GM18861 (cell line): ENCODE data around the gene STAC.
"Not testable (repeated sequence)": the region's sequence is repeated elsewhere in the genome, so short reads cannot be mapped to it uniquely, and the experiment has no call there.

ENCODE experiments used
- ATAC-seq: cut with Tn5 transposase; IDR thresholded peaks from one replicate; pipeline ENCODE4 v1.9.1; 2021; ENCODE audit not compliant: unreplicated experiment

The STAC gene

DNA sequence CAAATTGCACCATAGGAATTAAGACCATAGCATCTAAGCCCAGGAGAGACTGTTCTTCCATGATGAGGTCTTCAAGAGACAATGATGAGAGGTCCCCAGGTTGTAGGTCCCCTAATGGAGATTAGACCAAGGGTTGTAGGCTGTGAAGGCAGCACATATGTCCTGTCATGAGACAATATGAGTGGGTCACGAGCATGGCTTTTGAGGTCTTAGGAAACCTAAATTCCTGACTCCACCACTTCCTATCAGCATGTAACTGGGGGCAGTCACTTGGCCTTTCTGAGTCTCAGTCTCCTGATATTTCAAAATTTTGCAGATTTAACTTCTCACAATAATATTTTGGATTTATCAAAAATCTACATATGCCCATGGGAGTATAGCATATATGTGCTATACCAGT lies 31.3 kb downstream of the STAC start:
- no peak for ATAC-seq

DNA sequence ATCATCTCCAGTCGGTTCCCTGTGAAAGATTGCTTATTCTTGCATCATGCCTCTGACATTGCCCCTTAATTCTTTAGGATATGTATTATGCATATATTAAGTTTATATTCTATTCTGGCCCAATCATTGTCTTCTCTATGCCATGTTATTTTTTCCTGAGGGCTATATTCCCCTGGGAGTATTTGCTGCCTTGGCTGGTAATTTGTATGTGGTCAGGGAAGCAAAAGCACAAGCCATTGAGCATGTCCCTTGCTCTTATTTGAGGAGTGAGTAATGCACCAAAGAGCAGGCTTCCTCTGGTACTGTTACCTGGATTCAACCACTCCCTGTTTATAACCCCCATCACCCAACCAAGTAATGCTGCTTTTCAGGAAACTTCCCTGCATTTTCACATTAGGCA lies 36.3 kb downstream of the STAC start:
- no peak for ATAC-seq

DNA sequence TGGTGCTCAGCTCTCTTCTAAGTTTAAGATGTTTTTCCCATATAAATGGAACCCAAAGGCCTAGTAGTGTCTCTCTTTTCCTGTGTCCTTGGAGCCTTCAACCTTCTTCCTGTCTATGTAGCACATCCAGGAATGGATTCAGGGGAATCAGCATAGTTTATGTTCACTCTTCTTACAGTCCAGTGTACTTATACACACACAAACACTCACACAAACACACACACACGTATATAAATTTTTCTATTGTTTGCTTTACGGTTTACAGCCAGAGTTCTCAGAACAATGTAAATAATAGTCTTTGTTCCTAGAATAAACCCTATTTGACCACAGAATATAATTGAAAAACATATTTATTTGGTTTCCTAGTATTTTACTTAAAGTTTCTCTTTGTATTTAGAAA lies 36.9 kb downstream of the STAC start:
- no peak for ATAC-seq

DNA sequence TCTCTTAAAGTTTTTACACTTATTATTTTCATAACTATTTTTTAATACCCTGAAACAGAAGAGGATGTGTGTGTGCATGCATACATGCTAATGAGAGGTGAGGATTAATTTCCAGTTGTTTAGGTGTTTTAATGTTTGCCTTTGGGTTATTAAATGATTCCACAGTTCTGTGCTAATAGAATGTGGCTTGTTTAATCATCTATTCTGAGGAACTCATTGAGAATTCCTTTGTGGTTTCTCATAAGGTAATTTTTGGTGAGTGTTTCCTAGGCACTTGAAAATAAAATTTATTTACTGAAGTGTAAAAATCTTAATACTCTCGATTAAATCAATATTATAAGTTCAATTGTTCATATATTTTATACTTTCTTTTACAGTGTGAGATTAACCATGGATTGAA lies 38.0 kb downstream of the STAC start:
- ATAC-seq = no peak

DNA sequence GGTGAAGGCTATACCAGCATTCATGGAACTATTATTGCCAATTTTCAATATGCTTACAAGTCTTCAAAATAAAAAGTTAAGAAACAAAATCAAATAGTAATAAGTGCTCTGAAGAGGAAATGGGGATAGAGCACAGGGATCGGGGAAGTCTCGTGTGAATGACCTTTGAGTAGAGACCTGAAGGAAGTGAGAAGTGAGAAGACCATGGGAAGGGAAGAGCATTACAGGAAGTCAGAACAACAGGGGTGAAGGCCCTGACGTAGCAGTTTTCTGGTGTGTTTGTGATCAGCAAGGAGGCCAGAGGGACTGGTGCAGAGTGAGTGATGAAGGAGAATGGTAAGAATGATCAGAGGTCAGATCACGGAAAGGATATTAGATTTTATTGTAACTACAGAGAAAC lies 48.1 kb downstream of the STAC start:
- ATAC-seq = no peak

DNA sequence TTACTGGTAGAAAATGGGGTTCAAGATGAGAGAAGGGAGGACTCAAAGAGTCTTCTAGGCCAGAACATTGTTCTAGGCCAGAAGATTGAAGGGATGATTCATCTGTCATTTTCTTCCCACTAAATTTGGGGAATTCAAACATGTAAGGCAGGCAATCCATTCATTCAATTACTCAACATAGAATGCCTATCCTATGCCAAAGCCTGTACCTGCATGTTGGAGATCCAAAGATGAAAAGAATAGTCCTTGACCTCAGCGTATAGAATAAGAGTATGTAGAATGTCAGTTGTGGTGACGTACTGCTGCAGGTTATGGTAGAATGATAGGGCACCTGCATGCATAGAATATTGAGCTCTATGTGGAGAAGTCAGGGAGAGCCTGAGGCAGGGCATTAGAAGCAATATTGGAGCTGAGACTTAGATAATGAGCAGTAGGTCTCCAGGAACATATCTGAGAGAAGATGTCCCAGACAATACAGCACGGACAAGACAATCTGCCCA lies 49.7 kb downstream of the STAC start:
- no peak for ATAC-seq

DNA sequence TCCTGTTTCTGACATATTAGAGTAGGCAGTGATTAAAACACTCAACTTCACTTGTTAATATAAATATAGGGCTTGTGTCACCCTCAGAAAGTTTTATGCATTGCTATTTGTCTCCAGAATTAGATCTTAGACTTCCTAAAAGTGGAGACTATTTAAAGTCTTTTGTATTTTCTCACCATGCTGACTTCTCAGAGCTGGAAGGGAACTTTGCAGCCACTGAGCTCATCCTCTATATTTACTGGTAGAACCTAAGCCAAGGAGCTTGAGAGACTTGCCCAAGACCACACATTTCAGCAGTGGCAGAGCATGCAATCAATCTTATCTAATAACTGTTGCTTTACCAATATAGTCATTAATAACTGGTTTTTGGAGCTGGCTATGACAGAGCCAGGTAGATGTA lies 53.2 kb downstream of the STAC start:
- no peak for ATAC-seq

DNA sequence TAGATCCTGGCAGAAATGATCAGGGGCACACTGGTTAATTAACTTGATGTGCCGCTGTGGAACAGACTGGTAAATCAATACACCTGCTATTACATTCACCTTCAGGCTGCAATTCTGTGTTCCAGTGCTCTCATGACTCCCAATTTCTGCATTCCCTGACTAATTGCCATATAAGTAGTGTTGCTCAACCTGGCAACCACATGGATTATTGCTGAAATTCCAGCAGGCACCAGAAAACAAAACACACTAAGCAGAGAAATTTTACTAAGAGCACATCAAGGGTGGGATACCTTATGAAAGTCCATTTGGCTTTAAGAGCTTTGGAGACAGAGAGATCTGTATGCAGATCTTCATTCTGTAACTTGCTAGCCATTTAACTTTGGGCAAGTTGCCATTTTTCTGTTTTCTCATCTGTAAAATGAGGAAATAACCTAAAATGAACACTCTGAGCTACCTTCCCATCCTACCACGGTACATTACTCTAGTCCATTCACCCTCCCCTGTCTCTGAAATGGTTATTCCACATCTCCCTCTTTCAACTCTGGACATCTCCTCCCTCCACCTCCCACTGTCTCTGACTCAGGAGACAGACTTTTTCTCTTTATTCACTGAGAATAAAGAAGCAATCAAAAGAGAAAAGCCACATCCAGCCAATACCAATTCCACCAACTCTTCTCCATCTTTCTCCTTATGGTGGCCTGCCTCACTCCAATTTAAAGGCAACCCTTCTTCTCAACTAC lies 54.6 kb downstream of the STAC start:
- ATAC-seq = no peak

DNA sequence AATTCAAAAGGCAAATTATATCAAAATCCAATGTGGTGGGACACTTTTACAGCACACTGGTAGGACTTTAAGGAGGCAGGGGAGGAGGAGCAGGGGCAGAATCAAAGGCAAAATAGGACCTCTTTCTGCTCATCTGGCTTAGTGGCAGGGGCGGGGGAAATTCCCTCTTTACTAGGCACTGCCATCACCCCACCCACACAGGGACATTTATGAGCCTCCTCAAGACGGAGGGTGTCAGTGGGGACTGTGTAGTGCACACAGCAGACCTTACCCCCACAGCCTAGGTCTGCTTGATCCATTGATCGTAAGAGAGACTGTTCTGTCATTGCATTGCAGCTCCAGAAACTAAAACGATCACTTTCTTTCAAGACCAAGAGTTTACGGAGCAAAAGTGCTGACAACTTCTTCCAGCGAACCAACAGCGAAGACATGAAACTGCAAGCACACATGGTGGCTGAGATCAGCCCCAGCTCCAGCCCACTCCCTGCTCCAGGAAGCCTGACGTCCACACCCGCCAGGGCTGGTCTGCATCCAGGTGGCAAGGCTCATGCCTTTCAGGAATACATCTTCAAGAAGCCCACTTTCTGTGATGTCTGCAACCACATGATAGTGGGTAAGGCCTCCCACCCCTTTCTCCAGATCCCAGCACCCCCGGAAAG lies 62.9 kb downstream of the STAC start:
- no peak for ATAC-seq

DNA sequence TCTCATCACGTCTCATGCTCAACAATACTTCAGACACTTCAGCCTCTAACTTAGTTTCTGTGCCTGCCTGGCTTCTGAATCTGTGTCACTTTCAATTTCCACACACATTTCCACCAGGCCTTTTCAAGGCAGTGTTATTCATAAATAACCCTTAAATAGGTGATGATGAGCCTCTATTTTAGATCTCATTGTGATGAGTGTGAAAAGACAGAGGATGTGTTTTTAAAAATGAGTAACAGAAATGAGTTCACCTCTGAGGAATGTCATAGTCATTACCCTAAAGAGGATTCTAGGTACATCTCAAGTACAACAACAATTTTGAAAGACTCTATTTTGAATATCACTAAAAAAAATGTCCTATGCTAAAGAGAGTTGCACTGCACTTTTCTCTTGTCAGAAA lies 64.6 kb downstream of the STAC start:
- no peak for ATAC-seq

DNA sequence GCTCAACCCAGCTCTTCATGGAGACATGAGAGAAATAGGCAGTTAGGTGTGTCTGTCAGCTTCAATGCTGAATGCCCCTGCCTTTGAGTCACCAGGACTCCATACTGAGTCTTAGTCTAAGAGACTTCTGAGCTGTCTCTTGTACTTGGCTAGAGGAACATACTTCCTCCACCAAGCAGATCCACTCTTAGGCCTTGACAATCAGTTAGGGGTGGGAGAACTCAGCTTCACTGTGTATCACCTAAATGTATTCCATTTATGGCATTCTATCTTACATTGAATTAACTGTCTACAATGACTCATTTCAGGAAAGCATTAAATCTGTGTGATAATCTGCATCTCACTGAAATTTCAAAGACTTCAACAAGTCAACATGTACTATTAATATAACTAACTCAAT lies 66.0 kb downstream of the STAC start:
- no peak for ATAC-seq

DNA sequence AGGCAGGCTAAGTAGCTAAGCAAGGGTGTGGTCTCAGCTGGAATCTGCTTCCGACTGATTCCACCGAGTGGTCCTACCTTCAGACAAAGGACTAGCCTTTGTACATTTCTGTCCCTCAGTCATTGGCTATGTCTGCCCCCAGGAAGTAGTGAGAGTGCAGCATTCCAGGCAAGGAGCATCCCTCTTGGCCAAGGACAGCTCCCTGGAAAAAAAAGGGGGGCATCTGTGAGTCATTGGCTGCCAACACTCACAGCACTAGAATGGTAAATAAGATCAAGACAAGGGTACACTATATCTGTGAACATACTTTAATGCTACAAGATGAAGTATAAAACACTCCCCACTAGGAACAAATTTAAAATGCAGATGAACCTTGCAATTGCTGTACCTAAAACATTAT lies 66.8 kb downstream of the STAC start:
- no peak for ATAC-seq

DNA sequence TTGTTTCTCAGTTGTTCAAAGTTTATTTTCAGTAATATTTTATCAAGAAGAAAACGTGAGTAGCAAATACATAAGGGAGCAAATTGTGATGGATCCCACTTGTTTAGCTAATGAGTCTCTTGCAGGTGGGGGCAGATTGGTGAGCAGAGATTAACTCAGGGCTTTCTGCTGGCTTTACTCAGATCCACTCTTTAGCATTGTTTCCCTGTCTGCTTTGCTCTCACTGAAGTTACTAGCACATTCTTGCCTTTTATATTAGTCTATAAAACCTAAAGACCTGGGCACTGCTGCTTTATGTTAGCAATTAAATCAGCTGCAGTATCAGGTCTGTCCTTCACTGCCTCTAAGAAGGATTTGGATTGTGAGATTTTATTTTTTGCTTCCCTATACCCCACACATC lies 71.5 kb downstream of the STAC start:
- no peak for ATAC-seq

DNA sequence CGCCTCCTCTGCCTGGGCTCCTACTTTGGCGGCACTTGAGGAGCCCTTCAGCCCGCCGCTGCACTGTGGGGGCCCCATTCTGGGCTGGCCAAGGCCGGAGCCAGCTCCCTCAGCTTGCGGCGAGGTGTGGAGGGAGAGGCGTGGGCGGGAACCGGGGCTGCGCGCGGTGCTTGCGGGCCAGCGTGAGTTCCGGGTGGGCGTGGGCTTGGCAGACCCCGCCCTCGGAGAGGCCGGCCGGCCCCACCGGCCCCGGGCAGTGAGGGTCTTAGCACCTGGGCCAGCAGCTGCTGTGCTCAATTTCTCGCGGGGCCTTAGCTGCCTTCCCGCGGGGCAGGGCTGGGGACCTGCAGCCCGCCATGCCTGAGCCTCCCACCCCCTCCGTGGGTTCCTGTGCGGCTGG lies 72.9 kb downstream of the STAC start:
- ATAC-seq = not testable (repeated sequence)

DNA sequence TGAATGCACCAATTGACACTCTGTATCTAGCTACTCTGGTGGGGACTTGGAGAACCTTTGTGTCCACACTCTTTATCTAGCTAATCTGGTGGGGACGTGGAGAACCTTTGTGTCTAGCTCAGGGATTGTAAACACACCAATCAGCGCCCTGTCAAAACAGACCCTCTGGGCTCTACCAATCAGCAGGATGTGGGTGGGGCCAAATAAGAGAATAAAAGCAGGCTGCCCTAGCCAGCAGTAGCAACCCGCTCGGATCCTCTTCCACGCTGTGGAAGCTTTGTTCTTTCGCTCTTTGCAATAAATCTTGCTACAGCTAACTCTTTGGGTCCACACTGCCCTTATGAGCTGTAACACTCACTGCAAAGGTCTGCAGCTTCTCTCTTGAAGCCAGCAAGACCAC lies 73.6 kb downstream of the STAC start:
- ATAC-seq = not testable (repeated sequence)

DNA sequence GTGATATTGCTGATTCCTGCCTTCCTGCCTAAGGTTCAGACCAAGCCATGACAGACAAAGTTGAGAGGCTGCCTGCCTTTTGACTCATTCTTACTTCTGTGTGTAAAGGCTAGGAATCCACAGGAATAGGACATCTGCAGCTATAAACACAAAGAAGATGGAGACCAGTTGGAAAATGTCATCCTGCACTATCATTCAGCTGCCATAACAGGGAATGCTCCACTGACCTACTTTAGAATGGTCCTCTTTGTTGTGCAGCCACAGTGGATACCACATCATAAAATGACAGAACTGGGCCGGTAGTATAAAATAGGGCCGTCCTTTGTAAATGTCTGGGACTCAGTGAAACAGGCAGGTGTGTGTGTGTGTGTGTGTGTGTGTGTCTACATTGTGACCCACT lies 75.1 kb downstream of the STAC start:
- no peak for ATAC-seq

DNA sequence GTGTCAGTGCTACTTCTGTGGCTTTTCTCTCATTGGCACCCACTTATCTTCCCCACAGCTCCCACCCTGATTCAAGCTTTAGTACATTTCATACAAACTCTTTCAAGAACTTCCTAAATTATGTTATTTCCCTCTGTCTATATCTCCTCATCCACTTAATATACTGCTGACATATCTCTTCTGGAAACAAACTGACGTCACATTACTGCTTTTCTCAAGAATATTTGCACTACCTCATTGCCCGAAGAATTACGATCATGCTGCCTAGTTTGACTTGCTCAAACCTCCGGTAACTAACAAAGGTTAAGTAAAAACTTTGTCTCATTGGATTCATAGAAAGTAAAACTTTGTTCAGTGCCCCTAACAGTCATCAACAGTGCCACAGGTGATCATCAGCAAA lies 76.5 kb downstream of the STAC start:
- ATAC-seq = no peak

DNA sequence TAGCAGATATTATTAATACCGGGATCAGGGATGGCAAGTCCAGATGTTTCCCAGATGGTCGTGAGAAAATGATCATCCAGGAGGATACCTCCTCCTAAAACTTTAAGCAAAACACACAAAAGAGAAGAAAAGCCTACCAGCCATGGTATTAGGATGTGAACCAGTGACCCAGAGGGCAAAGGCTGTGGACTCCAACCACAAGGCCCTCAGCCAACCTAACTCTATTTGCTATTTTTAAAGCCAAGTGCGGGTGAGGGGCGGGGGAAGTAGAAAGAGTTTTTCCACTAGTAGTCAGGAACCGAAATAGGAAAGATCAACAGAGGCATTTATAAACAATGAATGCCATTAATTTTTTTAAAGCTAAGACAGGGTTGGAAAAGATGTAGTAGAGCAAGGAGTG lies 77.4 kb downstream of the STAC start:
- no peak for ATAC-seq

DNA sequence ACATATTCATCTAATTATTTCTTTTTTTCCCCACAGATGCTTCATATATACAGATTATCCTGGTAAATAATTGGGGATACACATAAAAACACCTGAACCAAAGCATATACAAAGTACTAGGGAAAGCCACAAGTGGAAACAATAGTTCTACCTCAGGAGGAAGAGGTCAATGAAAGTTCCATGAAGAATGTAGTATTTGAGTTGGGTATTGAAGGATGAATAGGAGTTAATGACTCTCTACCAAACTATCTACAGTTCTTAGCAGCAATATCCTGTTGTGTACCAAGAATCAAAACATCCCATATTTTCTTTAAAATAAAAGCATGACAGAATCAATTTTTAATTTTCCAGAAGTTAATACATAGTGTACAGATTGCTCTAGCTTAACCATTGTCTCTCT lies 78.9 kb downstream of the STAC start:
- ATAC-seq = no peak

DNA sequence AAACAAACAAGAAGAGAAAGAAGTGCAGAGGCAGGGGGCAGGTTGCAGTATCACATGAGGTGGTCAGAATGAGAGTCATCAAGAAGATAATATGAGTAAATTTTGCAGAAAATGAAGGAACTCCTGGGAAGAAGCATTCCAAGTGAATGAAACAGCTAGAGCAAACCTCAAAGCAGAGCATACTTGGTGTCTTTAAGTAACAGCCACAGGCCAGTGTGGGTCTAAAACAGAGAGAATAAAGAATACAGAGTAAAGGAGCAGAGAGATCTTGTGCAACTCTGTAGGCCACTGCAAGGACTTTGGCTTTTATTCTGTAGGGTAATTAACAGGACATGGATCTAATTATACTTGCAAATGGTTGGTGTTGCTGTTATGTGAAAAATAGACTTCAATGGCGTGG lies 81.3 kb downstream of the STAC start:
- no peak for ATAC-seq

DNA sequence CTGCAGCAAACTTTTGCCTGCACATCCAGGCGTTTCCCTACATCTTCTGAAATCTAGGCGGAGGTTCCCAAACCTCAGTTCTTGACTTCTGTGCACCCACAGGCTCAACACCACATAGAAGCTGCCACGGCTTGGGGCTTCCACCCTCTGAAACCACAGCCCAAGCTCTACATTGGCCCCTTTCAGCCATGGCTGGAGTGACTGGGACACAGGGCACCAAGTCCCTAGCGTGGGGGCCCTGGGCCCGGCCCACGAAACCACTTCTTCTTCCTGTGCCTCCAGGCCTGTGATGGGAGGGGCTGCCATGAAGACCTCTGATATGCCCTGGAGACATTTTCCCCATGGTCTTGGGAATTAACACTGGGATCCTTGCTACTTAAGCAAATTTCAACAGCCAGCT lies 91.7 kb downstream of the STAC start:
- ATAC-seq = not testable (repeated sequence)

DNA sequence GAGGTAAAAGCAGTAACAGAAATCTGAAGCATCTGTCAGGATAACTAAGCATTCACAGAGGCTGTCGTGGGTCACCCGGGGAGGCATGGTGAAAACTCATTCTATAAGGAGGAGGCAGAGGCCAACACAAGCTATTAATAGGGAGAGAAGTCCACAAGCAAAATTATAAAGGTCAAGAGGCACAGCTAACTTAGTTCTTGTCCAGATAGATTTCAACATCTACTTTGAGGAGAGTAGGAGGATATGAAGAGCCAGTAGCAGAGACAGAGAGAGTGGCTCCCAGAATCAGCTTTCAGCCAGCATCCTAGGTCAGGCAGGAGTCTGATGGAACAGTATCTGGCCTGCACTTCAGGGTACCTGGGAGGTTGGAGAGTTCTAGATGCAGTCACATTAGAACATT lies 95.3 kb downstream of the STAC start:
- no peak for ATAC-seq
